ENCODE results near the gene SLC25A30.

Gene SLC25A30

GRCh38 chr13:45413826-45414307 is 4.3 kb downstream of the SLC25A30 start:
- DNase-seq = no peak
- TF ChIP-seq CTCF (IDR thresholded peaks at IDR 0.05; ENCODE audit: low read length) = no peak
- no peak for TF ChIP-seq EZH2 (optimal IDR thresholded peaks at IDR 0.05; ENCODE audit: low read depth, low read length)
- no peak for TF ChIP-seq EZH2phosphoT487 (IDR thresholded peaks at IDR 0.05; ENCODE audit: low read length)
- Histone ChIP-seq H3K9me2 (replicated peaks; ENCODE audit: insufficient read depth, low read length) (no peaks in the 10 kb centered on the region), H3K27me3 (replicated peaks; ENCODE audit: insufficient read depth, low read length) (no peaks in the 10 kb centered on the region), H3K4me1 (ENCODE audit: low read length) (no peaks in the 10 kb centered on the region), H2AFZ (ENCODE audit: low read length) (no peak overlapping the region), H3K9ac (ENCODE audit: low read length) (no peak overlapping the region), H3F3A (ENCODE audit: insufficient read depth, low read length) (peaks cover 7% of the 10 kb centered on the region), H3K9me3 (replicated peaks; ENCODE audit: insufficient read depth, low read length) (no peaks in the 10 kb centered on the region), H3K36me3 (replicated peaks; ENCODE audit: insufficient read depth, low read length) (no peaks in the 10 kb centered on the region), H3K27ac (ENCODE audit: low read length) (no peak overlapping the region), H3K79me2 (ENCODE audit: low read length) (no peaks in the 10 kb centered on the region), H3K4me3 (ENCODE audit: low read length) (no peak overlapping the region), H3K4me2 (ENCODE audit: low read depth, low read length) (no peak overlapping the region), H4K20me1 (ENCODE audit: insufficient read depth, low read length) (no peaks in the 10 kb centered on the region)

DNA sequence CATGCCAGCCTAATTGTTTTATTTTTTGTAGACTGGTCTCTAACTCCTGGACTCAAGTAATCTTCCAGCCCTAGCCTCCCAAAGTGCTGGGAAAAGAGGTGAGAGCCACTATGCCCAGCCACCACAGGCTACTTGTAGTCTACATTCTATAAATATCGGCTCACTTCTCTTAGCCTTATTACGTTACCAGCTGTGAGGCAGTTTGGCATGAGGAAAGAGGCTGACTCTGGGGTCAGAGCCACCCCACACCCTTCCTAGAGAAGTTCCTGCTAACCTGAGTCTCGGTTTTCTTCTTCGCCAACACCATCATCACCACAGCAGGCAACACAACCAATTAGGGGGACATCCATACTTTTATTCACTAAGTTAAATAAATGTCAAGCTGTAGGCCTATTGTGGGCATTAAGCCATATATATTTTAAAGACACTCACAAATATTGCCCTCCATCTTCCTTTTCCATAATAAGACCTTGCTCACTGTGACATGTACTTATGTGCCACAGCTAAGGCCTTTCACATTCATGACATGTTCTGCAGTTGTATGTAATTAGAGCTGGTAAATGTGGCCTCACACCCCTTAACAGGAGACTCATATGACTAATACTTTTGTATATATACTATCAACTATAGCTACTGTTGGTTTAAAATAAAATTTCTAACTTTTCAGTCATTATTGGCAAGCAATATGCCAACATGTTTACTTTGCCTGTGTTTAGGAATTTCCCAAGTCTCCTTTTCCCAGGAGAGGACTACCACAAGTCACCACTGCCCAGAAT is 5.7 kb downstream of the SLC25A30 start:
- Histone ChIP-seq H3K79me2 (ENCODE audit: low read length) (no peaks in the 10 kb centered on the region), H3K9me3 (replicated peaks; ENCODE audit: insufficient read depth, low read length) (no peaks in the 10 kb centered on the region), H2AFZ (ENCODE audit: low read length) (no peak overlapping the region), H3K27ac (ENCODE audit: low read length) (no peak overlapping the region), H4K20me1 (ENCODE audit: insufficient read depth, low read length) (no peaks in the 10 kb centered on the region), H3K4me3 (ENCODE audit: low read length) (no peak overlapping the region), H3K36me3 (replicated peaks; ENCODE audit: insufficient read depth, low read length) (no peaks in the 10 kb centered on the region), H3K9ac (ENCODE audit: low read length) (no peak overlapping the region), H3K4me2 (ENCODE audit: low read depth, low read length) (no peak overlapping the region), H3K4me1 (ENCODE audit: low read length) (no peaks in the 10 kb centered on the region), H3K9me2 (replicated peaks; ENCODE audit: insufficient read depth, low read length) (no peaks in the 10 kb centered on the region), H3K27me3 (replicated peaks; ENCODE audit: insufficient read depth, low read length) (no peaks in the 10 kb centered on the region), H3F3A (ENCODE audit: insufficient read depth, low read length) (peaks cover 4% of the 10 kb centered on the region)
- TF ChIP-seq EZH2phosphoT487 (IDR thresholded peaks at IDR 0.05; ENCODE audit: low read length) (no peak), EZH2 (optimal IDR thresholded peaks at IDR 0.05; ENCODE audit: low read depth, low read length) (no peak), CTCF (IDR thresholded peaks at IDR 0.05; ENCODE audit: low read length) (no peak)
- no peak for DNase-seq

GRCh38 chr13:45411631-45412030 is 6.5 kb downstream of the SLC25A30 start:
- no peaks in the 10 kb centered on the region for H3K9me2 ChIP-seq (replicated peaks; ENCODE audit: insufficient read depth, low read length)
- no peak overlapping the region for H3K4me2 ChIP-seq (ENCODE audit: low read depth, low read length)
- H3K27me3 ChIP-seq (replicated peaks; ENCODE audit: insufficient read depth, low read length) = no peaks in the 10 kb centered on the region
- H3K4me1 ChIP-seq (ENCODE audit: low read length) = no peaks in the 10 kb centered on the region
- no peak overlapping the region for H2AFZ ChIP-seq (ENCODE audit: low read length)
- no peaks in the 10 kb centered on the region for H3K36me3 ChIP-seq (replicated peaks; ENCODE audit: insufficient read depth, low read length)
- no peaks in the 10 kb centered on the region for H3K79me2 ChIP-seq (ENCODE audit: low read length)
- DNase-seq = no peak
- no peak overlapping the region for H3K4me3 ChIP-seq (ENCODE audit: low read length)
- TF ChIP-seq CTCF (IDR thresholded peaks at IDR 0.05; ENCODE audit: low read length) (no peak), EZH2 (optimal IDR thresholded peaks at IDR 0.05; ENCODE audit: low read depth, low read length) (no peak), EZH2phosphoT487 (IDR thresholded peaks at IDR 0.05; ENCODE audit: low read length) (no peak)
- no peaks in the 10 kb centered on the region for H3K9me3 ChIP-seq (replicated peaks; ENCODE audit: insufficient read depth, low read length)
- H3K27ac ChIP-seq (ENCODE audit: low read length) = no peak overlapping the region
- H4K20me1 ChIP-seq (ENCODE audit: insufficient read depth, low read length) = no peaks in the 10 kb centered on the region
- no peaks in the 10 kb centered on the region for H3F3A ChIP-seq (ENCODE audit: insufficient read depth, low read length)
- H3K9ac ChIP-seq (ENCODE audit: low read length) = no peak overlapping the region

Data from MM.1S (cell line).